Measurements from ENCODE around the gene DCUN1D1.

Gene DCUN1D1

GRCh38 chr3:182962166-182962565 lies 18.2 kb downstream of the DCUN1D1 start:
- TF ChIP-seq FOXK2 (IDR thresholded peaks at IDR 0.05) (no peak), SP1 (IDR thresholded peaks at IDR 0.05) (no peak), SUZ12 (IDR thresholded peaks at IDR 0.05) (no peak), L3MBTL2 (conservative IDR thresholded peaks at IDR 0.05) (no peak), ELF4 (IDR thresholded peaks at IDR 0.05) (no peak), LEF1 (IDR thresholded peaks at IDR 0.05; ENCODE audit: borderline replicate concordance) (no peak), ARNT (IDR thresholded peaks at IDR 0.05) (no peak), PKNOX1 (IDR thresholded peaks at IDR 0.05) (no peak), CTBP1 (IDR thresholded peaks at IDR 0.05; ENCODE audit: borderline replicate concordance) (no peak), FOXM1 (IDR thresholded peaks at IDR 0.05; ENCODE audit: borderline replicate concordance) (no peak)
- CTCF ChIA-PET = no interaction called here
- POLR2A ChIA-PET = no interaction called here
- DNase-seq (ENCODE audit: extremely low spot score) = no peak

DNA sequence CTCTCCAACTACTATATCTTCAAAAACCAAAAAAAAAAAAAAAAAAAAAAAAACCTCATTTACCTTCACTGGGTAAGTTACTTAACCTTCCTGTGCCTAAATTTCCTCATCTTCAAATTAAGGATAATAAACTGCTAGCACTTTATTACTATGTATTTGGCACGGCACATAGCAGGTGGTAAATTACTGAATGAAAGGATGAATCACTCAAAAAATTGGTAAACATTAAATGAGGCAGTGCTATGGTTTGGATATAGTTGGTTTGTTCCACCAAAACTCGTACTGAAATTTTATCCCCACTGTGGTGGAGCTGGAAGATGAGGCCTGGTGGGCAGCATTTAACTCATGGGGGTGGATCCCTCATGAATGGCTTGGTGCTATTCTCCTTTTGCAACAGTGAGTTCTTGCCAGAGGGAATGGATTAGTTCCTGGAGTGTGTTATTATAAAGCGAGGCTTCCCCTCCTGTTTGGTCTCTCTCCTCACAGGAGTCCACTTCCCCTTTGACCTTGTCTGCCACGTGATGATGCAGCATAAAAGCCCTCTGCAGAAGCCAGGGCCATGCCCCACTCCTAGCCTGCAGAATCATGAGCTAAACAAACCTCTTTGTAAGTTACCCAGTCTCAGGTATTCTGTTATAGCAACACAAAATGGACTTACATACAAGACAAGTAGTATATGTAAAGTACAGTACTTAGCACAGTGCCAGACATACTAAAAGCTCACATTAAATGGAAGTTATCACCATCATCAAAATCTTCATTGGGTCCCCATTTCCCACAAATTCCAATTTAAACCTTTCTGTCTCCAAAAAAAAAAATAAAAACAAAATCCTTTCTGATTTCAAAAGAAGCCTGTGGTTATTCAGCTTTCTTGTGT lies 20.6 kb downstream of the DCUN1D1 start:
- no peak for TF ChIP-seq SP1 (IDR thresholded peaks at IDR 0.05)
- CTCF ChIA-PET = no interaction called here
- POLR2A ChIA-PET = no interaction called here
- DNase-seq (ENCODE audit: extremely low spot score) = no peak

DNA sequence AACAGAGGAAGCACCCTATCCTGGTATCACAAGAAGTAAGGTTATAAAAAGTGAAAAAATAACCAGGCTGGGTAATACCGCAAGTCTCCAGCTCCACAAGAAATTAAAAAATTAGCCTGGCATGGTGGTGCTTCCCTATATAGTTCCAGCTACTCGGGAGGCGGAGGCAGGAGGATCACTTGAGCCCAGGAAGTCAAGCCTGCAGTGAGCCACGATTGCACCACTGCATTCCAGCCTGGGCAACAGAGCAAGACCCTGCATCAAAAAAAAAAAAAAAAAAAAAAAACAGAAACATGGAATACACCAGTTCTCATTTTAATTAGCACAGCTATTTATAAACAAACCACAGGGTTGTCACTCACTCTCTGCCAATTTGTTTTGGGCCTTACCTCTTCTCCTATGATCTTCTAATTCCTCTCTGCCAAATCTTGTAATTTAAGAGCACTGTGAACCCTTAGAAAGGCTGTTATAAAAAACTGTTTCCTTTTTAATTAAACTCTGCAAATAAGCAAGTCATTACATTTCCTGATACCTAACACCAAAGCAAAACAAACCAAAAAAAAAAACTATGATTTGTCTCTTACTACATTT lies 22.6 kb downstream of the DCUN1D1 start:
- CTCF ChIA-PET = no interaction called here
- DNase-seq (ENCODE audit: extremely low spot score) = no peak
- POLR2A ChIA-PET = no interaction called here
- TF ChIP-seq ZNF384 (IDR thresholded peaks at IDR 0.05) (0 out of 2 replicates have a peak, but pooled peaks have one; percentile 27), BHLHE40 (IDR thresholded peaks at IDR 0.05; ENCODE audit: borderline replicate concordance) (no peak), SUZ12 (IDR thresholded peaks at IDR 0.05) (no peak)

- no peak for TF ChIP-seq ELF4 (IDR thresholded peaks at IDR 0.05)
- ChIA-PET POLR2A (no interaction called here), CTCF (no interaction called here)
- DNase-seq (ENCODE audit: extremely low spot score) = no peak
Measured at GRCh38 chr3:182957226-182957625, 23.1 kb downstream of the DCUN1D1 start.

- ChIA-PET CTCF (no interaction called here), POLR2A (no interaction called here)
- DNase-seq (ENCODE audit: extremely low spot score) = no peak
- TF ChIP-seq ELF4 (IDR thresholded peaks at IDR 0.05) (no peak), HDGF (IDR thresholded peaks at IDR 0.05; ENCODE audit: borderline replicate concordance) (no peak), L3MBTL2 (conservative IDR thresholded peaks at IDR 0.05) (no peak), BHLHE40 (IDR thresholded peaks at IDR 0.05; ENCODE audit: borderline replicate concordance) (no peak), FOXK2 (IDR thresholded peaks at IDR 0.05) (no peak), ARNT (IDR thresholded peaks at IDR 0.05) (no peak), CTBP1 (IDR thresholded peaks at IDR 0.05; ENCODE audit: borderline replicate concordance) (no peak), PKNOX1 (IDR thresholded peaks at IDR 0.05) (no peak), SP1 (IDR thresholded peaks at IDR 0.05) (no peak), FOXA1 (IDR thresholded peaks at IDR 0.05) (no peak), SUZ12 (IDR thresholded peaks at IDR 0.05) (no peak), FOXM1 (IDR thresholded peaks at IDR 0.05; ENCODE audit: borderline replicate concordance) (no peak), LEF1 (IDR thresholded peaks at IDR 0.05; ENCODE audit: borderline replicate concordance) (no peak), ZNF384 (IDR thresholded peaks at IDR 0.05) (no peak), NFRKB (IDR thresholded peaks at IDR 0.05) (no peak), TARDBP (IDR thresholded peaks at IDR 0.05) (no peak)
Measured at GRCh38 chr3:182954553-182955235, 25.6 kb downstream of the DCUN1D1 start.

- ChIA-PET CTCF (no interaction called here), POLR2A (no interaction called here)
- DNase-seq (ENCODE audit: extremely low spot score) = no peak
- TF ChIP-seq NFRKB (IDR thresholded peaks at IDR 0.05) = no peak
- no peak for TF ChIP-seq LEF1 (IDR thresholded peaks at IDR 0.05; ENCODE audit: borderline replicate concordance)
- no peak for TF ChIP-seq ELF4 (IDR thresholded peaks at IDR 0.05)
- TF ChIP-seq CTBP1 (IDR thresholded peaks at IDR 0.05; ENCODE audit: borderline replicate concordance) = no peak
- TF ChIP-seq PKNOX1 (IDR thresholded peaks at IDR 0.05) = no peak
- TF ChIP-seq SUZ12 (IDR thresholded peaks at IDR 0.05) = no peak
- TF ChIP-seq SP1 (IDR thresholded peaks at IDR 0.05) = no peak
- no peak for TF ChIP-seq BHLHE40 (IDR thresholded peaks at IDR 0.05; ENCODE audit: borderline replicate concordance)
- no peak for TF ChIP-seq TARDBP (IDR thresholded peaks at IDR 0.05)
- TF ChIP-seq L3MBTL2 (conservative IDR thresholded peaks at IDR 0.05) = no peak
- no peak for TF ChIP-seq ARNT (IDR thresholded peaks at IDR 0.05)
- no peak for TF ChIP-seq HDGF (IDR thresholded peaks at IDR 0.05; ENCODE audit: borderline replicate concordance)
- no peak for TF ChIP-seq FOXK2 (IDR thresholded peaks at IDR 0.05)
- TF ChIP-seq FOXA1 (IDR thresholded peaks at IDR 0.05) = no peak
- no peak for TF ChIP-seq FOXM1 (IDR thresholded peaks at IDR 0.05; ENCODE audit: borderline replicate concordance)
- no peak for TF ChIP-seq ZNF384 (IDR thresholded peaks at IDR 0.05)
Measured at GRCh38 chr3:182949688-182950087, 30.6 kb downstream of the DCUN1D1 start.
